Colonic mucosa (tissue), 4 donors: ENCODE results near the gene CXorf38. TPM values are rescaled to one million over a fixed set of nuclear protein-coding genes. Genes with fewer than 3 reads are reported as not detected.
"Not testable (repeated sequence)": the region's sequence is repeated elsewhere in the genome, so short reads cannot be mapped to it uniquely, and the experiment has no call there.

ENCODE experiments used
- DNase-seq: peaks from one replicate; pipeline ENCODE4 v3.0.0-alpha.2; 2020
- H3K27ac ChIP-seq: fragments of 200-600 bp; one replicate; pipeline ENCODE4 v1.8.0; 2021
- H3K27me3 ChIP-seq: fragments of 200-600 bp; one replicate; pipeline ENCODE4 v1.8.0; 2021
- H3K36me3 ChIP-seq: fragments of 200-600 bp; one replicate; pipeline ENCODE4 v1.8.0; 2021
- H3K4me1 ChIP-seq: fragments of 200-600 bp; one replicate; pipeline ENCODE4 v1.8.0; 2021; ENCODE audit warnings: mild to moderate bottlenecking
- H3K4me3 ChIP-seq: fragments of 200-600 bp; one replicate; pipeline ENCODE4 v1.8.0; 2021
- H3K9ac ChIP-seq, 2 donors: one replicate each; pipeline ENCODE4 v1.7.0; 2013; ENCODE audit warnings: control low read depth in 2 of 2, low read depth in 2 of 2, low read length in 2 of 2
- H3K9me3 ChIP-seq: fragments of 200-600 bp; one replicate; pipeline ENCODE4 v1.8.0; 2021
- CTCF ChIP-seq: fragments of 200-600 bp; IDR thresholded peaks from one replicate; pipeline ENCODE4 v1.8.0; 2022; ENCODE audit warnings: antibody characterized with exemption, mild to moderate bottlenecking
- intact Hi-C: fragments of 100-400 bp; cut with DNase I; formaldehyde crosslinking; loops from one replicate; pipeline ENCODE4 v1.14.1; 2022
- total RNA-seq, 2 donors: library from RNA; stranded (reverse); fragmentation: NEBNext Ultra II Directional in 1 of 2; extraction: Animal tissue kit (Norgen Biotek cat#: 25700) in 1 of 2; gene quantifications; one replicate each; pipeline ENCODE4 v1.2.1, GENCODE V29; 2021
- donor health status: healthy.
- donor health status: DM: no; HTN: no; CAD: no.
- donor health status: DM: no; HTN: no; CAD: no.

The CXorf38 gene
- total RNA-seq, 2 donors from 2014 or later: 18.2 to 19.5 TPM

- Histone ChIP-seq H3K27ac (no peak overlapping the region), H3K36me3 (no peaks in the 10 kb centered on the region), H3K4me3 (no peak overlapping the region), H3K9me3 (no peaks in the 10 kb centered on the region), H3K9ac (no peak overlapping the region), H3K4me1 (no peaks in the 10 kb centered on the region), H3K27me3 (no peaks in the 10 kb centered on the region)
- DNase-seq: no peak
- intact Hi-C loops: no loop called here
- no peak for TF ChIP-seq CTCF
Measured at GRCh38 chrX:40582811-40583210, 64.5 kb downstream of the CXorf38 start.

- DNase-seq, H3K9ac ChIP-seq, intact Hi-C loops: not testable (repeated sequence)
Measured at GRCh38 chrX:40582178-40582577, 65.2 kb downstream of the CXorf38 start.

GRCh38 chrX:40581336-40581920, 65.9 kb downstream of the CXorf38 start:
- Histone ChIP-seq H3K27me3 (no peaks in the 10 kb centered on the region), H3K9ac (peak overlapping the region; percentile 52 to 63), H3K36me3 (no peaks in the 10 kb centered on the region), H3K4me1 (no peaks in the 10 kb centered on the region), H3K9me3 (no peaks in the 10 kb centered on the region), H3K4me3 (peak overlapping the region; percentile 78), H3K27ac (peak overlapping the region; percentile 81)
- DNase-seq: no peak
- TF ChIP-seq CTCF: no peak
- intact Hi-C loops: no loop called here

More at GRCh38 chrX:40582178-40582577, 65.2 kb downstream of the CXorf38 start:
- H3K27ac ChIP-seq, H3K4me3 ChIP-seq, H3K9me3 ChIP-seq, H3K4me1 ChIP-seq, H3K27me3 ChIP-seq, H3K36me3 ChIP-seq: not testable (repeated sequence)

GRCh38 chrX:40580537-40581335, 66.6 kb downstream of the CXorf38 start, which contains the start of gene ATP6AP2:
Gene ATP6AP2 (plus strand): TSS chrX:40580970. CDS start chrX:40581066, 96 bp downstream.
- Histone ChIP-seq H3K9ac (peak within 1 kb of the TSS; percentile 52 to 63), H3K4me1 (no peaks in the 10 kb centered on the region), H3K27ac (peak within 1 kb of the TSS; percentile 81), H3K9me3 (no peaks in the 10 kb centered on the region), H3K27me3 (no peaks in the 10 kb centered on the region), H3K36me3 (no peaks in the 10 kb centered on the region), H3K4me3 (peak within 1 kb of the TSS; percentile 78)
- no peak for TF ChIP-seq CTCF
- intact Hi-C loops: no loop called here
- DNase-seq: peak; percentile 92

GRCh38 chrX:40579900-40580536, 67.3 kb downstream of the CXorf38 start:
- Histone ChIP-seq H3K9ac (peak overlapping the region in 1 of 2 donors; percentile 63), H3K9me3 (no peaks in the 10 kb centered on the region), H3K4me3 (peak overlapping the region; percentile 78), H3K27ac (peak overlapping the region; percentile 81), H3K36me3 (no peaks in the 10 kb centered on the region), H3K27me3 (no peaks in the 10 kb centered on the region), H3K4me1 (no peaks in the 10 kb centered on the region)
- intact Hi-C loops: no loop called here
- no peak for TF ChIP-seq CTCF
- DNase-seq: no peak
